ENCODE results near the gene PARM1. TPM values are rescaled to one million over a fixed set of nuclear protein-coding genes. Genes with fewer than 3 reads are reported as not detected.

Gene PARM1
- total RNA-seq, 2 experiments from 2014 or later: 0.09 TPM; not detected in 1

DNA sequence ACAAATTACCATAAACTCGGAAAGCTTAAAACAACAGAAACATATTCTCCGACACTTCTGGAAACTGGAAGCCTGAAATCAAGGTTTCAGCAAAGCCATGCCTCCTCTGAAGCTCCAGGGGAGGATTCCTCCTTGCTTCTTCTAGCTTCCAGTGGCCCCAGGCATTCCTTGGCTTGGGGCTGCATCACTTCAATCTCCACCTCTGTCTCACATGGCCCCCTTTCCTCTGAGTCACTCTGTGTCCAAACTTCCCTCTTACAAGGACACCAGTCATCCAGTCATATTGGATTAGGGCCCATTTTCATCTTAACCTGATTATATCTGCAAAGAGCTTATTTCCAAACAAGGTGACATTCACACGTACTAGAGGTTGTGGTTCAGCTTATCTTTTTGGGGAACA is 17.3 kb downstream of the PARM1 start:
- DNase-seq (no peak), ATAC-seq (no peak)
- H3K4me1 Mint-ChIP-seq: no peaks in the 10 kb centered on the region
- no peaks in the 10 kb centered on the region for H3K9me3 Mint-ChIP-seq (ENCODE audit: low read depth)
- H3K27me3 Mint-ChIP-seq: no peaks in the 10 kb centered on the region
- H3K36me3 Mint-ChIP-seq: no peaks in the 10 kb centered on the region
- no peak overlapping the region for H3K27ac Mint-ChIP-seq
- no peak overlapping the region for H3K4me3 Mint-ChIP-seq
- CTCF ChIA-PET: no interaction called here

DNA sequence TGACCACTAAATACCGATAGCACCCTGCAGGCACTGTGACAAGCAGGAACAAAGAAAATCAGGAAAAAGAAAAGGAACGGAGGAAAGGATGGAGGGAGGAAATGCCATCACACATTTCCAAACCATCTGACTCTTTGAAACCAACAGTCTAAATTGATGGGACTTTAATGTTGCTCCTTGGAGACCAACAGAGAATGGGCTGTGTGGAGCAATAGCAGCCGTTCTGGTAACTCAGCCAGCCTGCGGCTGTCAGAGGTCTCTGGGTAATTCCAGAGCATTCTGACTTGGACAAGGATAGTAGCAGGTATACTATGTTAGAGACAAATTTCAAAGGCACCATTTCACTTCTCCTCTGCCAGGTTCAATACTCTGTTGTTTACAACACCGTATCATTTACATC is 18.0 kb downstream of the PARM1 start:
- CTCF ChIA-PET: no interaction called here
- ATAC-seq (no peak), DNase-seq (no peak)
- Mint-ChIP-seq H3K27me3 (no peaks in the 10 kb centered on the region), H3K4me3 (no peak overlapping the region), H3K27ac (no peak overlapping the region), H3K4me1 (no peaks in the 10 kb centered on the region), H3K36me3 (no peaks in the 10 kb centered on the region), H3K9me3 (ENCODE audit: low read depth) (no peaks in the 10 kb centered on the region)

DNA sequence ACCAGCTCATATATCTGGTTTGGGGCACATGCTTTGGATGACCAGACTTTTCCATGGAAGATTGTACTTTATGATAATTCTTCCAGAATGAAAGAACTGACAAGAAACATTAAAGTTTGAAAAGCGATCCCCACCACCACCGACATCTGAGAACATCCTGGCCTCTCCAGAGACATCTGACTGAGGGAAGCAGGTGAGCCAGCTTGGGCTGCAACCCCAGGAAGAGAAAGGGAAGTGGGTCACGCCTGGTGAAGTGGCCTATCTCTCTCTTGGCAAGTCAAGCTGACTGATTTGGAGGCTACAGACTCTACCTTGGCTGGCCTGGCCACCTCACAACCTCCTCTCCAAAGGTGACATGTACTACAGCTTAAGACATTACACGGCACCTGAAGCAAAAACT is 20.7 kb downstream of the PARM1 start:
- CTCF ChIA-PET: no interaction called here
- Mint-ChIP-seq H3K4me1 (no peaks in the 10 kb centered on the region), H3K27me3 (no peaks in the 10 kb centered on the region)

DNA sequence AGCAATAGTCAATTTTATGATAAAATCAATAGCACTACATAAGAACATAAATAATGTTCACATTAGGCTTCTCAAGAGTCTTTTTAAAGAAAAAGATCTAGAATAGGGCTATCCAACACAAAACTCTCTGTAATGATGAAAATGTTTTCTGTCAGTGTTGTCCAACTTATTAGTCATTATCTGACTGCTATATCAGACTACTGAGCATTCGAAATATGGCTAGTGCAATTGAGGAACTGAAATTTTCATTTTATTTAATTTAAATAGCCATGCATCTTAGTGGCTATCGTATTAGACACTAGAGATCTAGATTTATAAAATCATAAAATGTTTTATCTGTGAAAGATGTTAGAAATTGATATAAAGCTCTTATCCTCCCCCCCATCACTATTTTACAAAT is 26.0 kb downstream of the PARM1 start:
- H3K4me3 Mint-ChIP-seq: no peak overlapping the region
- H3K9me3 Mint-ChIP-seq (ENCODE audit: low read depth): peaks cover 2% of the 10 kb centered on the region
- H3K27ac Mint-ChIP-seq: no peak overlapping the region
- no peaks in the 10 kb centered on the region for H3K27me3 Mint-ChIP-seq
- CTCF ChIA-PET: no interaction called here
- DNase-seq: no peak
- ATAC-seq: no peak
- no peaks in the 10 kb centered on the region for H3K4me1 Mint-ChIP-seq
- H3K36me3 Mint-ChIP-seq: no peaks in the 10 kb centered on the region

More for the DNA sequence above, 20.7 kb downstream of the PARM1 start:
- Mint-ChIP-seq H3K27ac (no peak overlapping the region), H3K9me3 (ENCODE audit: low read depth) (no peaks in the 10 kb centered on the region), H3K36me3 (no peaks in the 10 kb centered on the region), H3K4me3 (no peak overlapping the region)
- DNase-seq: no peak
- no peak for ATAC-seq

DNA sequence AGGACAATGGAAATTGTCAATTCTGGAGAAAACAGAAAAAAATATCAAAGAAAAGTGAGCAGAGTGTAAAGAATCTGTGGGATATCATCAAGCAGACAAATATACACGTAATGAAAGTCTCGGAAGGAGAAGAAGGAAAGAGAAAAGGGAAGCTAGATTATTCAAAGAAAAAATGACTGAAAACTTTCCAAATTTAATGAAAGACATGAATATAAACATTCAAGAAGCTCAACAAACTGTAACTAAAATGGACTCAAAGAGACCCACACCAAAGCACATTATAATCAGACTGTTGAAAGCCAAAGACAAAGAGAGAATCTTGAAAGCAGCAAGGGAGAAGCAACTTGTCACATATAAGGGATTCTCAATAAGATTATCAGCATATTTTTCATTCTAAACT is 28.3 kb downstream of the PARM1 start:
- H3K27ac Mint-ChIP-seq: no peak overlapping the region
- DNase-seq (no peak), ATAC-seq (no peak)
- CTCF ChIA-PET: no interaction called here
- H3K4me3 Mint-ChIP-seq: no peak overlapping the region
- H3K27me3 Mint-ChIP-seq: no peaks in the 10 kb centered on the region
- no peaks in the 10 kb centered on the region for H3K36me3 Mint-ChIP-seq
- H3K9me3 Mint-ChIP-seq (ENCODE audit: low read depth): peaks cover 2% of the 10 kb centered on the region
- H3K4me1 Mint-ChIP-seq: no peaks in the 10 kb centered on the region

DNA sequence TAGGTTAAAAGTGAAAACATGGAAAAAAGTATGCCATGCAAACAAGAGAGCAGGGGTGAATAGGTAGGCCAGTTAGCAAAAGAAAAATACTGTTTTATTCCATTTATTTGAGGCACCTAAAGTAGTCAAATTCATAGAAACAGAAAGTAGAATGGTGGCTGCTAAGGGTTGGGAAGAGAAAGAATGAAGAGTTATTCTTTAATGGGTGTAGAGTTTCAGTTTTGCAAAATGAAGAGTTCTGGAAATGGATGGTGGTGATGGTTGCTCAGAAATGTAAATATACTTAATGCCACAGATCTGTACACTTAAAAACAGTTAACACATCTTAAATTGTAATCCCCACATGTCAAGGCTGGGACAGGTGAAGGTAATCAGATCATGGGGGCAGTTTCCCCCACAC is 29.7 kb downstream of the PARM1 start:
- H3K36me3 Mint-ChIP-seq: no peaks in the 10 kb centered on the region
- no peak overlapping the region for H3K4me3 Mint-ChIP-seq
- CTCF ChIA-PET: no interaction called here
- H3K9me3 Mint-ChIP-seq (ENCODE audit: low read depth): peaks cover 2% of the 10 kb centered on the region
- H3K27me3 Mint-ChIP-seq: no peaks in the 10 kb centered on the region
- no peak overlapping the region for H3K27ac Mint-ChIP-seq
- H3K4me1 Mint-ChIP-seq: no peaks in the 10 kb centered on the region
- DNase-seq (no peak), ATAC-seq (no peak)

DNA sequence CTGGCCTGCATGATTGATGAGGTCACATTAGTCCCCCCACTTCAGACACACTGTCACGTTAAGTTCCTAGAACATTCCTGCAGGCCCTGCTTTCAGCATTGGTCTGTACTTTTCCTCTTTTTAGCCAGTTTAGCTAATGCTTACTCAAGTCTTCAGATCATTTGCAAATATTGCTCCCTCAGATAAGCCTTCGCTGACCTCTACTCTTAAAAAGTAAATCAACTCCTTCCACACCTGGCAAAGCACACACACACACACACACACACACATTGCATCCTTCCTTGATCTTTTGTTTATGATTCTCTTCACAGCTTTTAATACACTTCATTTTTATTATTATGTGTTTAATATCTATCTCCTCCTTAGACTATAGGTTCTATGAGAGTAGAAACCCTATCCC is 31.4 kb downstream of the PARM1 start:
- peaks cover 2% of the 10 kb centered on the region for H3K9me3 Mint-ChIP-seq (ENCODE audit: low read depth)
- H3K27ac Mint-ChIP-seq: no peak overlapping the region
- H3K4me1 Mint-ChIP-seq: no peaks in the 10 kb centered on the region
- H3K4me3 Mint-ChIP-seq: no peak overlapping the region
- DNase-seq: no peak
- no peaks in the 10 kb centered on the region for H3K27me3 Mint-ChIP-seq
- no peak for ATAC-seq
- H3K36me3 Mint-ChIP-seq: no peaks in the 10 kb centered on the region
- CTCF ChIA-PET: no interaction called here

DNA sequence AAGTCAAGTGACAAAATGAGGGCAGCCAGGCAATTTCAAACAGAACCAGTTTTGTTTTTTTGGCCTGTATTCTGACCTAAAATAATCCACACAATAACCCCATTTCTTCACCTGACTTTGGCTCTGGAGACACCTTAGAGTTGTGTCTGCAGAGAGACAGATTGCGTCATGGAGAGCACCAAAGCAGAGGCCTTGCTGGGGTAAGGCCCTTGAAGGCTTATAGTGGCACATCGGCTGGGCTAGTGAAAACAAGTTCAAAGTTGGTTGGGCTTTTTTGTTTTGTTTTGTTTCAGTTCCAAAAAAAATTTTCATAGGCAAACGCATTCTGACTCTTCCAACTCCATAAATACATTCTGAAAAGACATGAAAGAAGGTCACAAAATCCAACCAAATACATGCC is 34.4 kb downstream of the PARM1 start:
- H3K36me3 Mint-ChIP-seq: no peaks in the 10 kb centered on the region
- DNase-seq: no peak
- H3K27me3 Mint-ChIP-seq: no peaks in the 10 kb centered on the region
- no peaks in the 10 kb centered on the region for H3K9me3 Mint-ChIP-seq (ENCODE audit: low read depth)
- H3K4me1 Mint-ChIP-seq: no peaks in the 10 kb centered on the region
- CTCF ChIA-PET: no interaction called here
- H3K4me3 Mint-ChIP-seq: no peak overlapping the region
- H3K27ac Mint-ChIP-seq: no peak overlapping the region
- ATAC-seq: no peak

DNA sequence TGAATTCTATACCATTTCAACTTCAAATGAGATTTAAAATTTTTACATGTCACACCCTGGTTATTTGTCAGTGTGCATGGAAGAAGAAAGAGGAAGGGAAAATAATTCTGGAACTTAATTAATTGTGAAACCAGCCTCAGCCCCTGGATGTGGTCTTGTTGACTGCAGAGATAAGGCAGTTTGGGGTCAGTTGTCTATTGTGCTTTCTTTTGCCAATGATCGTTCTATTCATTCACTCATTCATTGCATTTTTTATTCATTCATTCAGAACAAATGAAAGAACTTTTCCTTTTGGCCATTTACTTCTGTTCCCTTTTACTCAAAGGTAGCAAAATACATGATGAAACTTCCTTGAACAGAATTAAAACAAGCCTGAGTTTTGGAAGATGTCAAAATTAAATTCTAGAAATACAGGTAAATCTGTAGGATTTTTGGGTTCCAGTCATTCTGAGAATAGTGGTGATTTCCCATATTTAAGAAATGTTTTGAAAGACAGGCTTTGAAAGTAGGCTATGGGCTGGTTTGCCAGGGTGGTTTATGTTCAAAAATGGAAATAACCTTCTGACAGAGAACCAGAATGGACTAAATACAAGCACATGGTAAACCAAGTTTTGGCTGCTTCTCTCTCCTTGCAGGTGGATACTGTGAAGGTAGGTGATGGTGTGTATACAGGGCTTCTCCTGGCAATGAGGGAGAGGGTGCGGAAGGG is 35.7 kb downstream of the PARM1 start:
- ATAC-seq (no peak), DNase-seq (no peak)
- H3K27me3 Mint-ChIP-seq: no peaks in the 10 kb centered on the region
- H3K9me3 Mint-ChIP-seq (ENCODE audit: low read depth): no peaks in the 10 kb centered on the region
- H3K4me1 Mint-ChIP-seq: no peaks in the 10 kb centered on the region
- no peak overlapping the region for H3K4me3 Mint-ChIP-seq
- H3K27ac Mint-ChIP-seq: no peak overlapping the region
- CTCF ChIA-PET: no interaction called here
- H3K36me3 Mint-ChIP-seq: no peaks in the 10 kb centered on the region

DNA sequence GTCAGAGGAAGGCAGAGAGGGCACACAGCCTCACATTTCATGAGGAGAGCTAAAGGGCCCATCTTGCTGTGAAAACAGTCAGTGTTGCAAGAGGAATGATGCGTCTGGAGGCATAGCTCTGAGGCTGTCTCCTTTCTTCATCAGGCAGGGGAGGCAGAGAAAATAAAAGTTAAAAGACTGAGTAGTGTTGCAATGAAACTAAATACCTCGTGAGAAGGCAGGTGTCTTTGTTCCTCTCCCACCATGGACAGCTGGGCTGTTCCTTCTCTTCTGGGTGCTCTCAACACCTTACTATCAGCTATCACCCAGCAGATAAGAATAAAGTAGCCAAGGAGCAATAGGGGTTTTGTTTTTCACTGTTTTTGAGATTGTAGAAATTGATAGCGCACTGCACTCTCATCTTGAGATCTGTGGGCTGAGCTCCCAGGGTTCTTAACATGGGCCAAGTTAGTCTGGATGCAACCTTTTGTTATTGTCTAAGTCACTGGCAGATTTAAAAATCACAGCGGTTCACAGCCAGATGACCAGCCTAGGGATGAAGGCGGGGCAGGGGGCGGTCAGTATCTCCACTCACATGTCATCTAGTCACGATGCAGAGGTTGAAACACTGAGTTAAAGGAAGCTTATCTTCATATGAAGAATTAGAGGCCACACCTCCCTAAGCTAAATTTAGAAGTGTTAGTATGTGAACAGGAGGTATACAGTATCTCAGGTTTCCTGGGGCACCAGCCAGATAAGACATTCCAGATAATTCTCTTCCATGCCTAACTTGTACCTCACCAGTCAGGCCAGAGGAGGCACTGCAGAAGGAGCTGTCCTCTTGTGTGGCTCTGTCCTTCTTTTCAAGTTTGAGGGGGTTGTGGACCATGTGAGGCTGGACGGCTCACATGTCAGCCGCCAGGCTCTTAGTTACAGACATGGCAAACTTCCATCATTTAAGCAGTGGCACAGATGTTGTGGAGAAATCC is 36.9 kb downstream of the PARM1 start:
- no peak for ATAC-seq
- CTCF ChIA-PET: no interaction called here
- Mint-ChIP-seq H3K9me3 (ENCODE audit: low read depth) (no peaks in the 10 kb centered on the region), H3K27ac (no peak overlapping the region), H3K27me3 (no peaks in the 10 kb centered on the region), H3K4me1 (no peaks in the 10 kb centered on the region), H3K4me3 (no peak overlapping the region), H3K36me3 (no peaks in the 10 kb centered on the region)
- DNase-seq: no peak

DNA sequence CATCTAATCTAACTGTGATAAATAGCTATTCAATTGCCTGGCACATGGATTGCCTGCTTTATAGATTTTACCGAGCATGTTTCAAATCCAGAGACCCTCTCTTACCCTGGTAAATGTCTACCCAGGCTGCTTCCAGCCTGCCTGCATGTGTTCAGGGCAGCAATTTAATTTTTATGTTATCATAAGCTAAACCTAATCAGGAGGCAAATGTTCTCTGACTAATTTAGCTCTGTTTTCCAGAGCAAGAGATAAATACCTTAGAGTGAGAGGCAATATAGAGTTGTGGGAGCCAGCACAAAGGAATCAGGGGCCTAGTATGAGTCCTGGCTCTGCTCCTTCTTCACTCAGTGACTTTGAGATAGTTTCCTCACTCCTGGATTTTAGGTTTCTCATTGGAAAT is 37.7 kb downstream of the PARM1 start:
- Mint-ChIP-seq H3K4me1 (no peaks in the 10 kb centered on the region), H3K27me3 (no peaks in the 10 kb centered on the region), H3K27ac (no peak overlapping the region), H3K4me3 (no peak overlapping the region), H3K9me3 (ENCODE audit: low read depth) (no peaks in the 10 kb centered on the region), H3K36me3 (no peaks in the 10 kb centered on the region)
- CTCF ChIA-PET: no interaction called here
- DNase-seq: no peak
- no peak for ATAC-seq

DNA sequence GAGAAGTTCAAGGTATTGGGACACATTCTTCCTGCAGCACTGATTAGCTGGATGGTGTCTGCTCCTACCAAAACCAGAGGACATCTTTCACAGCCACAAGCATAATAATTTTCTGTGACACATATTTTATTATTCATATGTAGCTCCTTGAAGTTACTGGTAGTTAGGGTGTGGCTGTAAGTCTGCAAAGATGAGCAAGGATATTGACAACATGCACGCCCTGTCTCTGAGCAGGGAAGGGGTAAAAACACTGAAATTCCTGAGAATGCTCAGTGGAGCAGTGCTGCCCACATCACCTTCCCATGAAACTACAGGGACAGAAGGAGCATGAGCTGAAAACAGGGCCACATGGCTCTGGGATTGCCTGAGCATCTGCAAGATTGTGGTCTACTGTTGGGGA is 38.9 kb downstream of the PARM1 start:
- ATAC-seq (no peak), DNase-seq (no peak)

DNA sequence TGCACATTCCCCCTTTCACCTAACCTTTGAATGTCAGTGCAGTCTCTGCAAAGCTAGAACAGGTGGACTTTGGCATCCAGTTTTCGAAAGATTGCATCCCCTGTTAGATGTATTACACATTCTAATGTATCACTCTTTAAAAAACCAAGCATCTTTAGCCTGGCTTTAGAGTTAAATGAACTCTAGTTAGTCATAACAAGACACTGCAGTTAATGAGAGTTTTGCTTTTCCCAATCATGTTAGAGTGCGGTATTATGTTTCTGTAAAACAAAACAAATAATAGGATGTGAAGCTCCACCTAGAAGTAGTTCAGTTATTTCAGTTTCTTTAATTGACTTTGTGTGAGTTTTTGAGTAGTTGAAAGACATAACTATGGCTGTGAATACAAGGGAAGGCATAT is 42.2 kb downstream of the PARM1 start:
- Mint-ChIP-seq H3K4me3 (no peak overlapping the region), H3K4me1 (no peaks in the 10 kb centered on the region), H3K9me3 (ENCODE audit: low read depth) (no peaks in the 10 kb centered on the region), H3K27me3 (no peaks in the 10 kb centered on the region), H3K36me3 (no peaks in the 10 kb centered on the region), H3K27ac (no peak overlapping the region)
- CTCF ChIA-PET: no interaction called here
- no peak for DNase-seq
- ATAC-seq: no peak

More for the DNA sequence above, 38.9 kb downstream of the PARM1 start:
- CTCF ChIA-PET: no interaction called here
- Mint-ChIP-seq H3K9me3 (ENCODE audit: low read depth) (no peaks in the 10 kb centered on the region), H3K36me3 (no peaks in the 10 kb centered on the region), H3K27me3 (no peaks in the 10 kb centered on the region), H3K4me3 (no peak overlapping the region), H3K4me1 (no peaks in the 10 kb centered on the region), H3K27ac (no peak overlapping the region)

All from activated CD8-positive, alpha-beta memory T cell treated with anti-CD3 and anti-CD28 coated beads, Interleukin-2, amount 10 ng/mL, durations not matched to agents 7 days and 5 days (primary cell).